ENCODE results near the gene HSF2BP.
"Not testable (repeated sequence)": the region's sequence is repeated elsewhere in the genome, so short reads cannot be mapped to it uniquely, and the experiment has no call there.

HSF2BP gene

GRCh38 chr21:43516860-43517627, 142.2 kb downstream of the HSF2BP start:
- not testable (repeated sequence) for DNase-seq (ENCODE audit: low read depth)

- DNase-seq (ENCODE audit: low read depth): not testable (repeated sequence)
These were observed 142.9 kb downstream of the HSF2BP start for GRCh38 chr21:43516295-43516847.

DNA sequence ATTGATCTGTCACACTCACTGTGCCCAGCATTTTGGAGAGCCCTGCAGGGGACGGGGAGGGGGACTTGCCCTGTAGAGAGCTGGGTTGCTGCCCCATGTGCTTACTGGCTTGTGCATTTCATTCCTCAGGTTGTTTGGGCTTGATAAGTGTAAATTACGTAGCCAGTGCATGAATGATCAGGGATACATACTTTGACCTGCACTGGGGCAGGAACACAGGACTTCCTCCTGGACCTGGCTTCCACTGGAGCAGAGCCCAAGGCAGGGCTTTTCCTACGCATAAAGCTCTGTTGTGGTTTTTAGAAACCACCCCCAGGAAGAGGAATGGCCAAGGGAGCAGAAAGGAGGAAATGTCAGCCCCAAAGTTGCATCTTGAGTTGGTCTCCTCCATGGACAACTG, 144.5 kb downstream of the HSF2BP start:
- DNase-seq (ENCODE audit: low read depth): not testable (repeated sequence)

- DNase-seq (ENCODE audit: low read depth): not testable (repeated sequence)
These were observed 146.3 kb downstream of the HSF2BP start for GRCh38 chr21:43513023-43513422.

DNA sequence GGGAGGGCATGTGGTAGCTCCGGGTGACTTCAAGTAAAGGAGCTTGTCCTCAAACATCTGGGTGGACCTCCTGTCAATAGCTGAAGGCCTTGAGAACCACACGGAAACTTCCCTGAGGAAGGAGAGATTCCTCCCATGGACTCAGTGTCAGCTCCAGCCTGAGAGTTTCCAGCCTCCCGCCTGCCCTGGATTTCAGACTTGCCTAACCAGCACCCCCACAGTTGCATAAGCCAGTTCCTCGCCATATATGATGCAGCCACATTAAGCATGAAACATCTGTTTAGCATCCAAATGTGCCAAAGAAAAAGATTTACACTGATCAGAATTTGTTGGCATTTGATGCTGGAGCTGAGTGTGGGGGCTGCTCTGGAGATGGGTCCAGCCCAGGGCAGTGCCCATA, 148.1 kb downstream of the HSF2BP start:
- DNase-seq (ENCODE audit: low read depth): not testable (repeated sequence)

DNA sequence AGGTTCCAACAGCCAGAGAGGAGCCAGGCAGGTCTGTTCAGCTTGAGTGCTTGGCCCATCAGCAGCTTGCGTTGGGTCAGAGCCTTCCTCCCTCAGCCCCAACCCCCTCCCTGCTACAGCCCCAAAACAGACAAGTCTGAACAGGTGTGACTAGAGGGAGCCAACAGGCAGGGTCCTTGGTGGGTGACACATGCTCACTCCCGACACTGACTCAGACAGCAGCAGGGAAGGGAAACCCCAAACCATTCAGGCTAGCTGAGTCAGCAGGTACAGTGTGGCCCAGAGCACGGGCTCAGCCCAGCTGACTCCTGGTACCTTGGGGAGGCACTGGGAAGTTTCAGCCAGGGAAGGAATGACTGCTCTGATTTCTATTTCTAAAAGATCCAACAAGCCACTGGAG, 148.6 kb downstream of the HSF2BP start:
- DNase-seq (ENCODE audit: low read depth): not testable (repeated sequence)

GRCh38 chr21:43503892-43504291, 155.4 kb downstream of the HSF2BP start:
- not testable (repeated sequence) for DNase-seq (ENCODE audit: low read depth)

DNA sequence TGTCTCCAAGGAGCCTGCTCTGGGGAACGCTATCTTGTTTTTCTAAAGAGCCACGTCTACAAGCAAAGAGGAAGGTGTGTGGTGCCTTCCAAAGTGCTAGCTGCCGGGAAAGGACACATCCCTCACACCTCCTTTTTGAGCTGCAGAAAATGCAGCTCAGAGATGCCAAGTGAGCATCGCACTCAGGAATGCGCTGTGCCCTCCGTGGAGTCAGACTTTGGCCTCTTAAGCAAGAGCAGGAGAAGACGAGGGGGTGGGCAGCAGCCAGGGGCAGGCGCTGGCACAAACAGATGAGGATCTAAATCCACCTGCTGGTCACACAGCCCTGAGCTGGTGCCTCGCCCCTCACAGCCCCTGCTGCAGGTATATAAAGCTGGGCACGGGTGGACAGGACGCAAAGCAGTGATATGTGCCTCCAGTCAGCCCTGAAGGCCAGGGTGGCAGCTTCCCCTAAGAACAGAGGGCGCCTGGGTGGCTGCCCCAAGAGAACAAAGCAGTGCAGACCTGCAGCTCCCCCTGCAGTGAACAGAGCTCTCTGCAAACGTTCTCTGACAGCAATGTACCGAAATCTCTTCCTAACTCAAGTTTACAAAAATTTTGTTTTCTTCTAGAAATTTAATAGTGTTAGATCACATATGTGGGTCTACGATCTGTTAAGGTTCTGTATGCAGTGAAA, 156.1 kb downstream of the HSF2BP start:
- DNase-seq (ENCODE audit: low read depth): not testable (repeated sequence)

- DNase-seq (ENCODE audit: low read depth): not testable (repeated sequence)
These were observed 156.7 kb downstream of the HSF2BP start for GRCh38 chr21:43502407-43503071.

GRCh38 chr21:43498924-43499323, 160.4 kb downstream of the HSF2BP start:
- DNase-seq (ENCODE audit: low read depth): not testable (repeated sequence)

DNA sequence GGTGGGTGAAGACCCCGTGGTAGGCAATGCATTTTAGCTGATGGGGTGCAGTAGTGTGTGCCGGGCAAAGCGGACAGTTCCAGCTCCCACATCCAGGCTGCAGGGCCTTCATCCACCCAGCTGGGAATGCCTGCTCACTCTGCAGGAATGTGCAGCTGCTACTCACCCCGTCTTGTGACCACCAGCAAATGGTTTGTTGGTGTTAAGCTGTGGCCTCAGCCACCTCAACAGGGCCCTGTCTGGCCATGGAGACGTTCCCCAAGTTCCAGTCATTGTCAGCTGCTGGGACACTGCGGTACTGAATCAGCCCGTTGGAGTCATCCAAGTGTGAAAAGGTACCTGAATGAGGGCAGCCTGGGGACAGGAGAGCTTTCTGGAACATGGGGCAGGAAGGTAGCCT, 161.2 kb downstream of the HSF2BP start:
- DNase-seq (ENCODE audit: low read depth): not testable (repeated sequence)

- not testable (repeated sequence) for DNase-seq (ENCODE audit: low read depth)
These were observed 164.8 kb downstream of the HSF2BP start for GRCh38 chr21:43494279-43495012.

- DNase-seq (ENCODE audit: low read depth): not testable (repeated sequence)
These were observed 165.8 kb downstream of the HSF2BP start for GRCh38 chr21:43493471-43493870.

DNA sequence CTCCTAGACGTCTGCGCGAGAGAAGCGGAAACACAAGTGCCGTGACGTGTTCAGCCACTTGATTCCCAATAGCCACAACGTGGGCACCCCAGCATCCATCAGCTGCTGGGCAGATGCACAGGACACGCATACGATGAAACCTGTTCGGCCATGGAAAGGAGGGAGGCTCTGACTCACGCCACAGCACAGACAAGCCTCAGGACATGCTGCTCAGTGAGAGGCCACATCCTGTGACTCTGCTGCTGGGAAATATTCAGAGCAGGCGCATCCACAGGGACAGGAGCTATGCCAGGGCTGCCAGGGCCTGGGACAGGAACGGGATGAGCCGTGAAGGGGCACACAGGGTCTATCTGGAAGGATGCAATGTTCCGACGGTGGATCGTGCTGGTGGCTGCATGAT, 171.1 kb downstream of the HSF2BP start:
- not testable (repeated sequence) for DNase-seq (ENCODE audit: low read depth)

- not testable (repeated sequence) for DNase-seq (ENCODE audit: low read depth)
These were observed 173.2 kb downstream of the HSF2BP start for GRCh38 chr21:43486051-43486450.

DNA sequence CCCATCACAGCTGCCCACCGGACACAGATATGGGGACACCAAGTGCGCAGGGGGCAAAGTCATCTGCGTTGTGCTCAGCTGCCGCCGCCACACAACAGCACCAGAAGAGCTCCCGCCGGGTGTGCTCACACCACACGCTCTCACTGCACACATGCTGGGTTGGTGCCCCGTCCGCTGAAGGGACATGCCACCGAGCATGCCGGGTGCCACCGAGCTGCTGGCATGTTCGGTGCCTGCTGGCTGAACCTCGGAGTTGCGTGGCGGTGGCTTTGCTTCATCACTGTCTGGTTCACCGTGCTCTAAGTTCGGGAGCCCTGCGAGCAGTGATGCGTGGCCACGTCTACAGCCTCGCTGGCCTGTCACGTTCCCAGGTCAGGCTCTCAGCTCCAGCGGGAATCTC, 174.3 kb downstream of the HSF2BP start:
- DNase-seq (ENCODE audit: low read depth): not testable (repeated sequence)

GRCh38 chr21:43479197-43479596, 180.1 kb downstream of the HSF2BP start:
- not testable (repeated sequence) for DNase-seq (ENCODE audit: low read depth)
